Measurements from ENCODE around the gene BACE1-AS.

GRCh38 chr11:117319214-117319840 is 28.2 kb downstream of the BACE1-AS start:
- TF ChIP-seq GATA2 (IDR thresholded peaks at IDR 0.05; ENCODE audit: low read depth, low read length) (no peak), GATA3 (IDR thresholded peaks at IDR 0.05; ENCODE audit: low read depth, low read length) (no peak)
